ENCODE measurements around the gene SPAG16.
"Not testable (repeated sequence)": the region's sequence is repeated elsewhere in the genome, so short reads cannot be mapped to it uniquely, and the experiment has no call there.

SPAG16 gene

GRCh38 chr2:214035921-214036320, 751.7 kb downstream of the SPAG16 start:
- no peak for DNase-seq (ENCODE audit: low read depth)
- TF ChIP-seq CTCF (IDR thresholded peaks at IDR 0.05; ENCODE audit: low read depth, low read length) (no peak), MYC (IDR thresholded peaks at IDR 0.05; ENCODE audit: low read depth, low read length) (no peak)
- TF ChIP-seq, protein P1, sequence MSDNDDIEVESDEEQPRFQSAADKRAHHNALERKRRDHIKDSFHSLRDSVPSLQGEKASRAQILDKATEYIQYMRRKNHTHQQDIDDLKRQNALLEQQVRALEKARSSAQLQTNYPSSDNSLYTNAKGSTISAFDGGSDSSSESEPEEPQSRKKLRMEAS (IDR thresholded peaks at IDR 0.05; ENCODE audit: low read depth, low read length): no peak
- no peak overlapping the region for H3K4me3 ChIP-seq (ENCODE audit: low read depth, low read length)

DNA sequence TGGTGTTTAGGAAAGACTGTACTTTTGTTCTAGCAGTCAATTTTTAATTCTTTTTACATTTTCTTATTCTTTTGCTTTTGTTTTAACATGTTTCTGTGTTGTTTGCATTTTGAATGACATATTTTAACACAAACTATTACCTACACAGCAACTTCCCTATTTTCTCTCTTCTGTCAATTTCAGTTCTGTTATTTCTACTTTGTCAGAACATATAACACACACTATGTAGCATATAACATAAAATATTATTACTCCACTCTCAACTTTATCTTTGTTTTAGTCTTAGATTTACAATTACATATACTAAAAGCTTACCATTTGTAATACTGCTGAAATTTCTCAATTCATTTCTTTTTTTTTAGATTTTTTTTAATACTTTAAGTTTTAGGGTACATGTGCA, 753.9 kb downstream of the SPAG16 start:
- H3K4me3 ChIP-seq (ENCODE audit: low read depth, low read length): no peak overlapping the region
- no peak for DNase-seq (ENCODE audit: low read depth)
- TF ChIP-seq CTCF (IDR thresholded peaks at IDR 0.05; ENCODE audit: low read depth, low read length): no peak

DNA sequence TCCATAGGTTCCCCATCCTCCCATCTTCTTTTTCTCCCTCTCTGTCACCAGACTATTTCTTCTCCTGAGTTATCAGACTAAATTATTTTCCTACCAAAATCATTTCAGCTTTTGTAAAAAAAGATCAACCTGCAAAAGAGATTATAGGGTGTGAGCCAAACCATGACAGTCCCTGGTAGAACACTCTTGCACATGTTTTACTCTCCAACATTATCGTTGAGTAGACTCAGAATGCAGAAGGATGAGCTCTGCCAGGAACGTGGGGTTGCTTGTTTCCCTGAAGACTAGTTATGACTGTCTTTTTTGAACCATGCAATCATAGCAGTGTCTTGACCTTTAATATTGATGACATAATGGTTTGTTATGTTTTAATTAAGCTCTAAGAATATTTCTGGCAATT, 766.5 kb downstream of the SPAG16 start:
- DNase-seq (ENCODE audit: low read depth): no peak
- TF ChIP-seq POLR2A (IDR thresholded peaks at IDR 0.05; ENCODE audit: extremely low read depth, insufficient read length) (no peak), CTCF (IDR thresholded peaks at IDR 0.05; ENCODE audit: low read depth, low read length) (no peak)
- TF ChIP-seq, protein P1 (IDR thresholded peaks at IDR 0.05; ENCODE audit: low read depth, low read length): no peak
- no peak overlapping the region for H3K4me3 ChIP-seq (ENCODE audit: low read depth, low read length)

DNA sequence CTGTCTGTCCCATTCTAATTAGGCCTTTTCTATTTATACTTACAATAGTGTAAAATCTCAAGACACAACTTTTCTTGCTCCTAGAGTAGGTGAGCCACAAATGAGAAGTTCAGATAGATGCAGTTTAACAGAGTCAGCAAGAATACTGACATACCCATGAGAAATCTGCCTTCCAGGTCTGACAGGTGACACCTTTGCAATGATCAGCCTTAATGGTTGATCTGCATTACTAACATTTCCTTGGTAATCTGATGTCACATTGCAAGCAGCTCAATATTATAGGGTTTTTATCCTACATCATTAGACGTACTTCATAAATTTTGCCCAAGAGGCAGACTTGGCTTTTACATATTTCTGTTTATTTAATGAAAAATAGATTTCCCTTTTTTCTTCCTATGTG, 767.3 kb downstream of the SPAG16 start:
- TF ChIP-seq MYC (IDR thresholded peaks at IDR 0.05; ENCODE audit: low read depth, low read length): no peak
- TF ChIP-seq, protein P1 (IDR thresholded peaks at IDR 0.05; ENCODE audit: low read depth, low read length): no peak
- no peak for TF ChIP-seq POLR2A (IDR thresholded peaks at IDR 0.05; ENCODE audit: extremely low read depth, insufficient read length)
- no peak for TF ChIP-seq CTCF (IDR thresholded peaks at IDR 0.05; ENCODE audit: low read depth, low read length)
- DNase-seq (ENCODE audit: low read depth): no peak
- no peak overlapping the region for H3K4me3 ChIP-seq (ENCODE audit: low read depth, low read length)

GRCh38 chr2:214052235-214052634, 768.0 kb downstream of the SPAG16 start:
- no peak for DNase-seq (ENCODE audit: low read depth)
- TF ChIP-seq CTCF (IDR thresholded peaks at IDR 0.05; ENCODE audit: low read depth, low read length) (no peak), MYC (IDR thresholded peaks at IDR 0.05; ENCODE audit: low read depth, low read length) (no peak), POLR2A (IDR thresholded peaks at IDR 0.05; ENCODE audit: extremely low read depth, insufficient read length) (no peak)
- TF ChIP-seq, protein P1 (IDR thresholded peaks at IDR 0.05; ENCODE audit: low read depth, low read length): no peak
- H3K4me3 ChIP-seq (ENCODE audit: low read depth, low read length): no peak overlapping the region

GRCh38 chr2:214057986-214058385, 773.7 kb downstream of the SPAG16 start:
- DNase-seq (ENCODE audit: low read depth): no peak
- TF ChIP-seq, protein P1 (IDR thresholded peaks at IDR 0.05; ENCODE audit: low read depth, low read length): no peak
- TF ChIP-seq CTCF (IDR thresholded peaks at IDR 0.05; ENCODE audit: low read depth, low read length) (no peak), POLR2A (IDR thresholded peaks at IDR 0.05; ENCODE audit: extremely low read depth, insufficient read length) (no peak), MYC (IDR thresholded peaks at IDR 0.05; ENCODE audit: low read depth, low read length) (no peak)
- no peak overlapping the region for H3K4me3 ChIP-seq (ENCODE audit: low read depth, low read length)

- not testable (repeated sequence) for DNase-seq (ENCODE audit: low read depth); H3K4me3 ChIP-seq (ENCODE audit: low read depth, low read length)
Observed at GRCh38 chr2:214062279-214062678, 778.0 kb downstream of the SPAG16 start.

Data from NB4 (cell line).